ENCODE measurements around the gene TMPRSS7.
A peak's percentile ranks its signal among the peaks of the same experiment; 100 is the strongest.

The TMPRSS7 gene

GRCh38 chr3:112101916-112102315 is 67.4 kb downstream of the TMPRSS7 start:
- no peak for DNase-seq

DNA sequence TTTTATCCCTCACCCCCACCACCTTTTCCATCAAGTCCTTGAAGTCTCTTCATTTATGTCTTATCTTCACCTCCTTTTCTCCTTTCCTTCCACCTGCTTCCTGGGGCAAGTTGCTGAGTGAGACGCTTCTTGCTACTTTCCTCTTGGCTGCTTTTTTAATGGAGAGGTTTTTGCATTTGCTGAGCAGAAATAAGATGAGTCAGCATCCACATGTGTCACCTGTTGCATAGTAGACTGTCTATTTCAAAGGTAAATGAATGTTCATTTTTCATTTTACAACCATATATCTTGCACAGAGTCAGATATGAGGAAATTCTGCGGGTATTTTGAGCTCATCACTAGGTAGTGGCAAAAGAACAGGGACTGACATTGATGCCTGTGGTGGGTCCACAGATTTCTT is 70.2 kb downstream of the TMPRSS7 start:
- no peak for DNase-seq

DNA sequence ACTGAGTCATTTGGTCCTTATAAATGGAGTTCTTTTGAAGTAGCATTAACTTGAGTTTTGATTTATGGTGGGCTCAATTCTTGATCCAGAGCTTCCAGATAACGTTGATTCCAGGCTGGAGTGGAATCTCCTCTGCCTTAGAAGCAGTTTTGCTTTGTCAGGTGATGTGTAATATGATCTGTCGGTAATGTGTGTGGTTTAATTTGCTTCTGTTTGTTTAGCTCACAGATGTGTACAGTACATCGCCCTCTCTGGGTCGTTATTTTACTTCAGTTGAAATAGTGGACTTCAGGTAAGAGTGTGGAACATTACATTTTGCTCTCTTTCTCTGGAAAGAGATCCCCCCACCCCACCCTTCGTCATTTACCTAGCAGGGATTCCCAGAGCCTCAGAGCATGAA is 74.8 kb downstream of the TMPRSS7 start:
- peak; percentile 54 for DNase-seq

- peak; percentile 69 for DNase-seq
Measured at GRCh38 chr3:112111785-112112402, 77.4 kb downstream of the TMPRSS7 start.

DNA sequence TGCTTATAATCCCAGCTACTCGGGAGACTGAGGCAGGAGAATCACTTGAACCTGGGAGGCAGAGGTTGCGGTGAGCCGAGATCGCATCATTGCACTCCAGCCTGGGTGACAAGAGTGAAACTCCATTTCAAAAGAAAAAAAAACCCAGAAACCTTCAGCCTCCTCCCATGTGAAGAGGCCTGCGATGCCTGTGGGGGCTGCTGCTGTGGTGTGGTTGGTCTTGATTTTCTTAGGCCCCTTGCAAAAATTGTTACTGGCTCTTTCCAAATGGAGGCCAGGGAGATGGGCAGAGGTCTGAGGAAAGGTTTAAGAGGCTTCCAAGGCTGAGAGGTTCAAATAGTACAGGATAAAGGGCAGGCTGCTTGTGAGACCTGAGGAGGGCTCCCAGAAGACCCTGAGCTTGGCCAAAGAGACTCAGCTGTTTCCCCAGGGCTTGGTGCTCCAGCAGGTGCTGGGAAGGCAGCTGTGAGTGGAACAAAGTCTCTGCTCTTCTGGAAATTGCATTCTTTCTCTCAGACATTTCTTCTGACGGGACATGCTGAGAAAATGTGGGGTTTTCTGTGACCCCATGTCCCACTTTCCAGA is 80.1 kb downstream of the TMPRSS7 start:
- no peak for DNase-seq

GRCh38 chr3:112115161-112115739 is 80.7 kb downstream of the TMPRSS7 start:
- DNase-seq, result no peak

DNA sequence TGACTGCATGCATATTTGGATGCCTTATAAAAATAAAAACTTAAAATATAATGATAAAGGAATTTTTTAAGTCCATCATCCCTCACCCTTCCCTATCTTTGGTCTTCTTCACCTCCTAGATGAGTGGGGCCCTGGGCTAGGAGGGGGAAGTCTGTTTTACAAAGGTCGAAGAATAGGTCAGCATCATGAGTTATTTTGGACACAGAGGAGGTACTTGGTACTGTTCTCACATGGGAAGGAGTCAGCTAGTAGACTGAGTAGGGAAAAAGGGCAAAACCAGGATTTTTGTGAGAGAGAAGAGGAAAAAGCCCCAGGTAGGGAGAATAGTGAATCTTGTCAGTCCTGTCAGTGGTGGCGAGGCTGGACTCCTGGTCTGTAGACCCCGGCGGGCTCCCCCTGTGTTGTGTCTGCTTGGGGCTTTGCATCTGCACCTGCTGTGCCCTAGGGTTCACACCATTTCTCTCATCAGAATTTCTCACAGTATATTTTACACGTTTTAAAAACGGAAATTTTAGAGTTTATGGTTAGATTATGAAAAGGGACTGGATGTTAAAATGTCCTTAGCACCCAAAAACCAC is 81.4 kb downstream of the TMPRSS7 start:
- DNase-seq, result no peak

- peak; percentile 39 for DNase-seq
Measured at GRCh38 chr3:112116748-112117186, 82.2 kb downstream of the TMPRSS7 start.

DNA sequence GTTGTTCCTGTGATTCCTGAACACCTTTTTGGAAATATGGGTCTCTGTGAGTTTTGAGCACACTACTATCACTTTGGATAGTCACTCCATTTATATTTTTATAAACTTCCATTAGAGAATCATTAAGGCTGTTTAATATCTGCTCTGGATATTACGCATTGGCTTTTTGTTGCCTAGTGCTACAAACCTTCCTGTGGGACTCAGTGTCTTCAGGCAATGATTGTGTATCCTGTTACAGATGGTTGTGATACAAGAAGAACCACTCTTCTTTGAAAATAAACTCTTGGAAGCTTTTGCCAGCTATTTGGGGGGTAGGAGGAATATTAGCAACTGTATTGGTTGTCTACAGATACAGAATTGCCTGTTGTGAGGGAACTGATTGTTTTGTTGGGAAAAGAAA is 82.9 kb downstream of the TMPRSS7 start:
- no peak for DNase-seq

GRCh38 chr3:112117841-112118571 is 83.5 kb downstream of the TMPRSS7 start:
- DNase-seq, result no peak

DNA sequence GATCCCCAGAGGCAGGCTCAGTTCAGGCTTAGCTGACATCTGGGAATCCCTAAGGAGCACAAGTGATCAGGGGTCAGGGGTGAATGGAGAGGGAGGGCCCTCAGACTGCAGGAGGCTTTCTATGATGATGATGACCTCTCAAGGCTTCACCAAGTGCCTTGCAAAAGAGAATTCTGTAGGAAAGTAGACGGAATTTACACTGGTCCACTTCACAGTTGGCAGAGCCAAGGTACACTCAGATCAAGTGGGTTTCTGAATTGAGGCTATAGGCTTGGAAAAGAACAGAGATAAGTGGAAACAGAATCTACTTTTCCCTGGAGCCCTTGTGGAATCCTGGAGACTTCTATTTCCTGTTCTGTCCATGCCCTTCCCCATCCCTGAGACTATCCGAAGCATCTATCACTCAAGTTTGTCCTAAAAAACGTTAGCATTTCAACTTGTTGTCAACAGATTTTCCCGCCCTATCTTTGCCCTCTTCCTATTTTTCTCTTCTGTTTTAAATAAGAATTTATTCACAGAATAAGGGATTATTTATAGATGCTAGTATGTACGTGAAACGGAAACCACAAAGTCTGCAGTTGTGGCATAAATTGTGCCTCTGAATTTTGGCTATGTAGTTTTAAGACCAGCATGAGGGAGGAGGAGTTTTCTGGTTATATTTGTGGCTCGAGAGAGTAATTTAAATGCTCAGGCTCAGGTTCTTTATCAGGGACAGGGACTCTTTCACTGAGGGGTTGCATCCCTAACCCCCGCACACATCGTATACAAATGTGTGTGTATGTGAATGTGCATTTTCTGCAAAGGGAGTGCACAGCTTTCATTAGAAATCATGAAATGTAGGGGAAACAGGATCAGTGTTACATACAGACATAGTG is 85.7 kb downstream of the TMPRSS7 start:
- DNase-seq, result peak; percentile 17

DNA sequence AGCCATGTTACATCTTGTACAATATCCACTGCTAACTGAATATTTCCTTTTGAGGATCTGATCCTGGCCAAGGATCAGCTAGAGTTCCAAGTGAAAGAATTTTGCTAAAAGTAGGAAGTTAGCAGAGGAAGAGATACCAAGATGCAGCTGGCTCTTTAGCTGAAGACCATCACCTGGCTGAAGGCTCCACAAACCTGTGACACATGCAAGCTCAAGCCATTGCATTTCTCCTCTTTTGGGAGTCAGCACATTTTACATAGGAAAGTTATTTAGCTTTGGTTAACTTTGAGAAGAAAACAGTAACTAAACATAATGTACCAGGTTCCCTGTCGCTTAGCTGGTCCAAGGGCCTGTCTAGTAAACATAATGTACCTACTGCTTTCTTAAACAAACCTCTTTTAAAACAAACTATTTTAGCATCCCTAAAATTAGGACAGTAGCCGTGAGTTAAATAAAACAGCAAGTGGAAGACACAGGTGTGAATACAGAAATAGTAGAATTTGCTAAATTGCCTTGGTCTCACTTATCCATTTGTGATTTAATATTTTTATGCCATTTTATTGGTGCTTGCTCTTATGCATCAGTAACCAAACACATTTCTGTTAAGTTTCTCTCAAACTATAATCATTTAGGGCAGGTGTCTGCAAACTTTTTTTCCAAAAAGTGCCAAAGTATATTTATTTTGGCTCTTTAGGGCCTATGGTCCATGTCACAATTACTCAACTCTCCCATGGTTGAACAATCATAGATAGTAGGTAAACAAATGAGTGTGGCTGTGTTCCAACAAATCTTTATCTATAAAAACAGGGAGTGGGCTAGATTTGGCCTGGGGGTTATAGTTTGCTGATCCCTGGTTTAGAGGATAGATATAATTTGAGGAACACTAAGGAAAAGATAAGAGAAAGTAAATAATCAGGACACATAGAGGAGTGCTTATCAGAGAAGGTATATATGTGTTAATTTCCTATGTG is 87.3 kb downstream of the TMPRSS7 start:
- peak; percentile 12 for DNase-seq

DNA sequence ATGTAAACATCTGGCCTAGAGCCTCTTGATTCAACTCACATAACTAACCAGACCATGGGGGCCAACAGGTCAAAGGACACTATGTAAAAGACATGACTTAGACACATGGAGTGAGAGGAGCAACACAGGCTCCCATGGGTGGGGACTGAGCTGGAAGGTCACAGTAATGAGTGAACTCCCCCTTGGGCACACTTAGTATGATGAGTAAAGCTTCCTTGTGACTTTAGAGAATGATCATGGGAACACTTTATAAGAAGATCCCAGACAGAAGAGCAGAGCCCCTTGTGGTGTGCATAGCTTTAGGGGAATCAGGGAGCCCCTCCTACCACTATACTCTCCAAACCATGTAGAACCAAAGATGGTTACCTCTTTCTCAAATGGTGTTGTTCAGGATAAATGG is 88.3 kb downstream of the TMPRSS7 start:
- no peak for DNase-seq

DNA sequence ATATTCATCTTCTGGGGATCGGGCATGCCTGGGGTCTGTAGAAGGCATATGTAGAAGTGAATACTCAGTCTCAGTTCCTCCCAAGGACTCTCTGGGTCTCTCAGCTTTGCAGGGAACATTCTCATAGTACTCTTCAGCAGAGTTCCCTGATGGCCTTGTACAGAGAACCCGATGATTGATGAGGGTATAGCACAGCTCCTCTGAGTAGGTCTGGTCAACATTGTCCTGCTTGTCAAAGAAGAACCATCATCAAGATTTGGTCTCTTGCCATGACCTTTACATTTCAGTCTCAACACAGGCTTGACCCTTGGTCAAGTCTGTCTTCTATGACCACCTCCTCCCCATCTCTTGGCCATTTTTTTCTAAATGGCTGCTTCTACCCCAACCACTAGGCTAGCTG is 89.0 kb downstream of the TMPRSS7 start:
- no peak for DNase-seq

- DNase-seq, result peak; percentile 35
Measured at GRCh38 chr3:112124907-112125607, 90.5 kb downstream of the TMPRSS7 start.

- DNase-seq, result no peak
Measured at GRCh38 chr3:112126511-112126911, 92.0 kb downstream of the TMPRSS7 start.

DNA sequence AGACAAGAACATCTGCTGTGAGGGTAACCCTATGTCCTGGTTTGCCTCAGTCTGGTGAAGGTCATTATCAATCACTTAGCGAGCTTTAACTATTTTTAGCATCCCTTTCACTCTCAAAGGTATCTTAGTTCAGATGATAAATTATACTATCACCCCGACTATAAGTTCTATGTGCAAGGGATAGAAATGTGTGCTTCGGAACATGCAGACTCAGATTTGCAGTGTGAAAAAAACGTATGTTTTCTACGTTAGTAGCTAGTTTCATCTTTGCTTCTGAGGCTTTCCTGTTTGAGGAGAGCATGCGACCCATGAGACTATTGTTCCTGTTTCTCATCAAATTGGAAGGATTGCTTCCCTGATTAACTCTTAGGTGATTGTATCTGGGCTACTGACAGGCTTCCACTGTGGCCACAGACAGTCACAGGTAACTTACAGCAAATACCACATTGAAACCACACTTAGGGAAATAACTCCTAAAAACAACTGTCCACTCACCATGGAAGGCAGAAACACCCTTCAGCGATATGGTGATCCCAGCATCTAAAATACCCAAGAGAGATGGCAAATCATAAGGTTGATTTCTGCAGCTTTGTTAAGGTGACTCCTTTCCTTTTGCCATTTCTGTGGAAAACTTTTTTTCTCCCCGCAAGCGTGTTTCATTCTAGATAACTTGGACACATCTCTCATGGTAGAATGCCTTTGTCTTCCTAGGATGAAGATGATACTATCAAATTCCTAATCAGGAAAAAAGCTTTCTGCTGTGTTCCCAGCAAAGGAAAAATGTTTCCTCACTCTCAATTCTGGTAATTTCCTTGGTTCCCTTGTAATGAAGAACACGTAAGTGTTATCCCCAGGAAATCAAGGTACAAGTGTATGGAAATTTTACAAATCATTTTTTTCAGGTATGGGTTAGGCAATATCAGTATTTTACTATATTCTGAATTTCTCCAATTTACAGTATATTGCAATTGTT is 93.3 kb downstream of the TMPRSS7 start:
- DNase-seq, result no peak

DNA sequence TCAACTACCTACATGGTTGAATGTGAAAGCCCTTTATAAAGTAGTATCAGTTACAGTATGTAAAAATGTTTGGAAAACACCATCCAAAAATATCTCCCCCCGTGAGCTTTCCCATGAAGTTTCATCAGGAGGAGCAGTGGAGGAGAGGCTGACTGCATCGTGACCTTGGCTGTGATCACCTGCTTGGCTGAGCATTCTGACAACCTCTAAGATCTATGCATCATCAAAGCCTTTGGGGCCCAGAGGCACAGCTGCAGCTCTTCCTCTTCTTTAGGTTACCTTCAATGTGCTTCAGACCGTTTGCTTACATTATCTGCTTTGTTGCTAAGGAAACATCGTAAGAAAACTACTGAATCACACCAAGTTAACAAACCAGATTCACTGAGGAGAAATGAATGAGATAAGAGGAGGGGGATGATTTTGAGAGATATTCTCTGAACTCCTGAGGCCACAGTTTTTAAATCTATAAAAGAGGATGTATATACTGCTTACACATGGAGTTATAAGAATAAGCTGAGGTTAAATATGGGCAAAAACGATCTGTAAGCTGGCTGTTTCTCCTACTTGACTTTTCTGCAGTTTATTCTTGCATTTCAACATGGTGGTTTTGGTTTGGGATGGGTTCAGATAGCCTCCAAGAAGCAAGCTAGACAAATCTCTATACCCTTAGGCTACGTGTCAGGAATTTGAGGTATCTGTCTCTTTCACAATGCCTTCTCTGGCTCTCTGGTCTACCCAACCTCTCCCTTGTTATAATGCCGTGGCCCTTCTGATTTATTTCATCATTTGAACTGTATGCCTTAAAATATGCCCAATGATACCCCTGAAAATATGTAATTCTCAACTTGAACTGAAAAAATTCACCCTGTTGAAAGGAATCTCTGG is 94.5 kb downstream of the TMPRSS7 start:
- DNase-seq, result no peak
